Measurements from ENCODE around the gene BECN2.
A peak's percentile ranks its signal among the peaks of the same experiment; 100 is the strongest.
"Not testable (repeated sequence)": the region's sequence is repeated elsewhere in the genome, so short reads cannot be mapped to it uniquely, and the experiment has no call there.

BECN2 gene

DNA sequence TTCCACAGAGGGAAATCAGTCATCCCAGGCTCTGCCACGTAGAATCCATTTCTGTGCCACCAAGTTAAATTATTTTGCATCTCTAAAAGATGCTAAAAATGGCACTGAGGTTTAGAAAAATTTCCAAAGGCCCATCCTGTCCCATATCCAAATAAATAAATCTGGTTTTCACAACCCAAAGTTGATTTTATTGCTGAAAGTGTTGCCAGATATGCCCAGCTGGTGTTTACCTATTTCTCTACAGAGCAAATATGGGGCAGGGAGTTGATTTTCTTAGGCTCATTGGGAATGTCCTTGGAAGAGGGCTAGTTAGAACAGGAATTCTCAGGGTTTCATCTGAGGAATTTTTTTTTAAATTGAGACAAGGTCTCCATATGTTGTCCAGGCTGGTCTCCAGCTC lies 22.4 kb downstream of the BECN2 start:
- DNase-seq = no peak

- peak; percentile 57 to 73 (median 69) for DNase-seq
Observed at GRCh38 chr1:241985787-241986186, 28.2 kb downstream of the BECN2 start.

DNA sequence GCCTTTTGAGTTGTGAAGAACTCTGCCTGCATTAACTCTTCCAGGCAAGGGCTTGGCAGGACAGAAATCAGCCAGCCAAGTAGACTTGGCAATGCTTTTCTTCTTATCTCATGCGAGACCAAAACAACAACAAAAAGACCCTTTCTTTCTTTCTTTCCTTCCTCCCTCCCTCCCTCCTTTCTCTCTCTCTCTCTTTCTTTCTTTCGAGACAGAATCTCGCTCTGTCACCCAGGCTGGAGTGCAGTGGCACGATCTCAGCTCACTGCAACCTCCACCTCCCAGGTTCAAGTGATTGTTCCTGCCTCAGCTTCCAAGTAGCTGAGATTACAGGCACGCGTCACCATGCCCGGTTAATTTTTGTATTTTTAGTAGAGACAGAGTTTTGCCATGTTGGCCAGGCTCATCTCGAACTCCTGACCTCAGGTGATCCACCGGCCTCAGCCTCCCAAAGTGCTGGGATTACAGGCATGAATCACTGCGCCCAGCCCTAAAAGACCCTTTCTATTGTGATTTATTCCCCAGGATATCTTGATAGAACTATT lies 30.9 kb downstream of the BECN2 start:
- not testable (repeated sequence) for DNase-seq

DNA sequence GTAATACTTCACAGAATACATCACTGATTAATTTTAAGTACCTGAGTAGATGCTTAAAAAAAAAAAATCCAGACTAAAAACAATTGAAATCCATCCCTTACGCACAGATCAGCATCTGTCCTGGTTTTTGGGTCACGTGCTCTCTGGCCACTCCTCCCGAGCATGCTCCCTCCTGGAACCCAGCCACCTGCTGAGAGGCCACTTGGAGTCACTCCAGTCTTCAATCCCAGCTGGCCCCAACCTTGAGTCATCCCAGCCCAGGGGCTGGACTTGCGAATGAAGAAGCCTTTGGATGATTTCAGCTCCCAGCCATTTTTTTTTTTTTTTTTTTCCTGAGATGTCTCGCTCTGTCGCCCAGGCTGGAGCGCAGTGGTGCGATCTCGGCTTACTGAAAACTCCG lies 32.5 kb downstream of the BECN2 start:
- DNase-seq = peak in 1 of 3 donors; percentile 15

- peak; percentile 56 to 65 (median 64) for DNase-seq
Observed at GRCh38 chr1:241992734-241993133, 35.2 kb downstream of the BECN2 start.

DNA sequence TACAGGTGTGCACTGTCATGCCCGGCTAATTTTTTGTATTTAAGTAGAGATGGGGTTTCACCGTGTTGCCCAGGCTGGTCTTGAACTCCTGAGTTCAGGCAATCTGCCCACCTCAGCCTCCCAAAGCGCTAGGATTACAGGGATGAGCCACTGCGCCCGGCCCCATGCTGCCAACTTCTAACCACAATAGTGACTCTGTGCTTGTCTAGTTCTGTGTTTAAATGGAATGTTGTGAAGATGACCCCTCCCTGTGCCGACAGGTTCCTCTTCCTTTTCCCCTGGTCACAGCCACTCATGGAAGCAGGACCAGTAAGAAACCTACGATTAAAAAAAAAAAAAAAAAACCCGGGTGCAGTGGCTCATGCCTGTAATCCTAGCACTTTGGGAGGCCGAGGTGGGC lies 36.6 kb downstream of the BECN2 start:
- DNase-seq = no peak

DNA sequence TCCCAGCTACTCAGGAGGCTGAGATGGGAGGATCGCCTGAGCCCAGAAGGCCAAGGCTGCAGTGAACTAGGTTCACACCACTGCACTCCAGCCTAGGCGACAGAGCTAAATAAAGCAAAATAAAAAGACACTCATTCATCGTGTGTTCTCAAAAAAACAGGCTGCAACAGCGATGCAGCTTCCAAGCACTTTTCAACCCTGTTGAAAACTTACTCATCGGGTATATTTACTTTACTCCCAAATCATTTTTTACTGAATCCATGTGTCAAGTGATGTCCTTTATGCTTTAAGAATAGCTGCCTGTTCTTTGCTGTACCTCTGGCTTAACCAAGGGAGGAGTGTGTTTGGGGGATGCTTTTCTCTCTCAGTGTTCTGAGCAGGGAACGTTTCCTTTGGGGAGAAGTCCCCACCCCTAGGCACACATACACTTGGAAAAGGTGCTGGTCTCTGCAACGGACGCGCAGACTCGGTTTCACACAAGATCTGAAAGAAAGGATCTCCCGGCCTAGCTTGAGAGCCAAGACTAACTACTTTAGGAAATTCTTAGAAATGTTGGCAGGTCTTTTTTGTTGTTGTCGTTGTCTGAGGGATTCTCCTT lies 39.9 kb downstream of the BECN2 start:
- no peak for DNase-seq

- DNase-seq = peak; percentile 80 to 90 (median 89)
Observed at GRCh38 chr1:241998412-241998921, 40.9 kb downstream of the BECN2 start.

GRCh38 chr1:241999026-241999425 lies 41.5 kb downstream of the BECN2 start, which contains the start of gene MAP1LC3C:
Gene MAP1LC3C, minus strand, starts transcription at chr1:241999098. Its CDS starts 90 bp downstream, at chr1:241999008.
- DNase-seq = peak in 1 of 3 donors; percentile 6

- no peak for DNase-seq
Observed at GRCh38 chr1:242000434-242000833, 42.9 kb downstream of the BECN2 start.

- no peak for DNase-seq
Observed at GRCh38 chr1:242002072-242002471, 44.5 kb downstream of the BECN2 start.

- no peak for DNase-seq
Observed at GRCh38 chr1:242002510-242002909, 44.9 kb downstream of the BECN2 start.

DNA sequence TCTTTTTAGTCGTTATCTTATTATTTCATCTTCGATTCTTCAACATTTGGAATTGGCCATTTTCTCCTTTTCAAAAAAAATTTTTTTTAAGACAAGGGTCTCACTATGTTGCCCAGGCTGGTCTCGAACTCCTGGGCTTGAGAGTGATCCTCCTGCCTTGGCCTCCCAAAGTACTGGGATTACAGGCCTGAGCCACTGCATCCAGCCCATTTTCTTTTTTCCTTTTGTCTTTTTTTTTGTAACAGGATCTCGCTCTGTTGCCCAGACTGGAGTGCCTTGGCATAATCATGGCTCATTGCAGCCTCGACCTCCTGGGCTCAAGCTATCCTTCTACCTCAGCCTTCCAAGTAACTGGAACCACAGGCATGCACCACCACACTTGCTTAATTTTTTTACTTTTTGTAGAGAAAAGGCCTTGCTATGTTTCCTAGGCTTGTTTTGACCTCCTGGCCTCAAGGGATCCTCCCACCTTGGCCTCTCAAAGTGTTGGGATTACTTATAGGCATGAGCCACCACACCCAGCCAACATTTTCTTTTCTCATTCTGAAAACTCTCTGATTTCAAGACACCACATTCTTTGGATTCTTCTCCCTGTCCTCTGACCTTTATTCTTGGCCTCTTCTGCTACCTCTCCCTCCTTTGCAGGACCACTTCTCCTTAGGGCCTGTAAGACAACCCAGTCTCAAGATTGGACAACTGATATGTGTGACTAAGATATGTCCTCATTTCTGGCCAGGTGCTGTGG lies 47.4 kb downstream of the BECN2 start:
- no peak for DNase-seq

DNA sequence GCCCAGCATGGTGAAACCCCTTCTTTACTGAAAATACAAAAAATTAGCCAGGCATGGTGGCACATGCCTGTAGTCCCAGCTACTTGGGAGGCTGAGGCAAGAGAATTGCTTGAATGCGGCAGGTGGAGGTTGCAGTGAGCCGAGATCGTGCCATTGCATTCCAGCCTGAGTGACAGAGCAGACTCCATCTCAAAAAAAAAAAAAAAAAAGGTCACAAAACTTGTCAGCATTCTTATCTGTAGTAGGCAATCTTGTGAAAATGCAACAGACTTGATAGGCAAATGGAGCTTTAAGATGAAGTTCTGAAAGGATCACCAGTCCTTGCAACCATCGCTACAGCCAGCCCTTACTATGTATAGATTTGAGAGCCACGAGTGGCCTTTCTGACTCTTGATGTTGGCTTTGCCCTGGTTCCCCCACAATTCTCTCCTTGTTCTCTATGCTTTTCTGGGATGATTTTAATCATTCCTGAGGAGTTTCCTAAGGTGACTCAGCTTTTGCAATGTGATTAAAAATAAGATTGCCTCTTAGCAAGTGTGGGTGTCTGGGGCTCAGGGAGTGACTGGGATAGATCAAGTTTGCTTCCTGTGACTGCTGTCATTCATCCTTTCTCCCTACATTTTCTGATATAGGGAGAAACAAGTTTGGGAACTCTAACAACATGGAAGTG lies 48.4 kb downstream of the BECN2 start:
- DNase-seq = no peak

DNA sequence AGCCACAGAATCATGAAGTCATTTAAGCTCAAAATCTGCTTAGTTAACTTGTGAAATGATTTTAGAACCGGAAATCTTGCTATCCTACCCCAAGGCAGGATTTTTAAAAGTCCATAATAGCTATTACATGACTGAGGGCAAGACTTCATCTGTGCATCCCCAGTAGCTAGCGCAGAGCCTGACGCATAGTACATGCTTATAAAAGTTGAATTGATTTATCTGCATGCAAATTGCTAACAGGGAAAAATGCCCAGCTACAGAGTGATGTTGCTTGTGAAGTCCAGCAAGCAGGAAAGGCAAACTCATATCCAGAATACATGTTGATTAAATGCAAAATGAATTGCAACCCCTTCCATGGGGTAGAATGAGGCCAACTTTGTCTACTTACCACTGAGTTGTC lies 49.4 kb downstream of the BECN2 start:
- no peak for DNase-seq

Measured in suppressor macrophage treated with lipopolysaccharide for 1 hour (primary cell).